T-helper 17 cell (primary cell): Measurements from ENCODE around the gene ANKRD55. TPM values are rescaled to one million over a fixed set of nuclear protein-coding genes. Genes with fewer than 3 reads are reported as not detected.
"Not testable (repeated sequence)": the region's sequence is repeated elsewhere in the genome, so short reads cannot be mapped to it uniquely, and the experiment has no call there.

Source experiments
- ATAC-seq: fragments of 150-1000 bp; cut with Tn5 transposase; 2 replicates; pipeline ENCODE4 v1.10.0; 2021; ENCODE audit warnings: mild to moderate bottlenecking, moderate library complexity
- DNase-seq, 3 donors: peaks; one replicate each; pipeline versions ENCODE4 v3.0.0 to v3.0.0-alpha.2; 2020 to 2021
- H3K9me3 ChIP-seq: one replicate; pipeline ENCODE4 v1.7.0; 2013; ENCODE audit warnings: low read length, mild to moderate bottlenecking; ENCODE audit not compliant: control insufficient read depth, poor library complexity, severe bottlenecking
- H3K27ac Mint-ChIP-seq: one replicate; pipeline ENCODE4 v1.8.0; 2022; ENCODE audit warnings: mild to moderate bottlenecking, moderate library complexity, mixed read lengths
- H3K27me3 Mint-ChIP-seq: one replicate; pipeline ENCODE4 v1.8.0; 2022; ENCODE audit warnings: mixed read lengths
- H3K36me3 Mint-ChIP-seq: one replicate; pipeline ENCODE4 v1.8.0; 2022; ENCODE audit warnings: low read depth, mixed read lengths
- H3K4me1 Mint-ChIP-seq: one replicate; pipeline ENCODE4 v1.8.0; 2022; ENCODE audit warnings: mild to moderate bottlenecking, mixed read lengths
- H3K4me3 Mint-ChIP-seq: one replicate; pipeline ENCODE4 v1.8.0; 2022; ENCODE audit warnings: mild to moderate bottlenecking, moderate library complexity, mixed read lengths
- total RNA-seq, 4 donors: library from RNA in 2 of 4; stranded (reverse) in 2 of 4; gene quantifications; one replicate each; pipeline ENCODE4 v1.2.3 and lab custom pipeline; 2022 to 2026

The ANKRD55 gene
- total RNA-seq, 2 donors from 2014 or later = 2.3 to 3.1 TPM

DNA sequence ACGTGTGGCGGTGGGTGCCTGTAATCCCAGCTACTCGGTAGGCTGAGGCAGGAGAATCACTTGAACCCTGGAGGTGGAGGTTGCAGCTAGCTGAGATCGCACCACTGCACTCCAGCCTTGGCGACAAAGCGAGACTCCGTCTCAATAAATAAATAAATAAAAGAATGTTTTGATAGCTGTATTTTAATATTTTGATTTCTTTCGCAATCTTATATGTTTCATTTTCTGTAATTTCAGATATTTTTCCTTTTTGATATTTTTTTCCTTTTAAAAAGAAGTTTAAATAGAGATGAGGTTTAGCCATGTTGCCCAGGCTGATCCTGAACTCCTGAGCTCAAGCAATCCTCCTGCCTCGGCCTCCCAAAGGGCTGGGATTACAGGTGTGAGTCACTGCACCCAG lies 82.4 kb downstream of the ANKRD55 start:
- H3K27me3 Mint-ChIP-seq, H3K27ac Mint-ChIP-seq, H3K4me3 Mint-ChIP-seq, DNase-seq, ATAC-seq, H3K9me3 ChIP-seq, H3K36me3 Mint-ChIP-seq: not testable (repeated sequence)
- H3K4me1 Mint-ChIP-seq = peaks cover 19% of the 10 kb centered on the region

DNA sequence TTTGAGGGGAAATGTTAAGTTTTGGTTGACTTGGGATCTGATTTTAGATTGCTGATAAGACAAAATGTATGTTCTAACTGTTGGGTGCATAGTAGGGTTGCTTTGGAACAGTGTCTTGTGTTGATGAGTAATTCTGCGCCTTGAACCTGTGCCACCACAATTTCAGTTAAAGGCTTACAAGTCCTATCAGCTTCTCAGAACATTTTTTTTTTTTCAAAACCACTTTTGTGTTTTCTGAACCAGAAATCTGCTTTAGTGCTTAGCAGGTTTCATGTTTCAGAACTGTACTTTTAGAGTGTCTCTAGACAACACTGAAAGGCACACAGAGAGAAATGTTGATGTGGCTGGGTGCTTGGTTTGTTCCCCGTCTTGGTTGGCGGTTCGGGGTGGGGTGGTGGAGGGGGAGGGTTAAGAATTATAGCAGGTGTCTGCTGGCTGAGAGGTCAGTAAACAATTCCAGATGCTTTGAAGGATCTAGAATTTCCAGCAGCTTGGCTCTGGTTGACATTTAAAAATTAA lies 84.6 kb downstream of the ANKRD55 start:
- Mint-ChIP-seq H3K36me3 (no peaks in the 10 kb centered on the region), H3K27me3 (no peaks in the 10 kb centered on the region), H3K4me1 (peaks cover 22% of the 10 kb centered on the region), H3K4me3 (no peak overlapping the region), H3K27ac (peak overlapping the region; percentile 43)
- DNase-seq (no peak), ATAC-seq (peak; percentile 74)
- H3K9me3 ChIP-seq = no peaks in the 10 kb centered on the region

DNA sequence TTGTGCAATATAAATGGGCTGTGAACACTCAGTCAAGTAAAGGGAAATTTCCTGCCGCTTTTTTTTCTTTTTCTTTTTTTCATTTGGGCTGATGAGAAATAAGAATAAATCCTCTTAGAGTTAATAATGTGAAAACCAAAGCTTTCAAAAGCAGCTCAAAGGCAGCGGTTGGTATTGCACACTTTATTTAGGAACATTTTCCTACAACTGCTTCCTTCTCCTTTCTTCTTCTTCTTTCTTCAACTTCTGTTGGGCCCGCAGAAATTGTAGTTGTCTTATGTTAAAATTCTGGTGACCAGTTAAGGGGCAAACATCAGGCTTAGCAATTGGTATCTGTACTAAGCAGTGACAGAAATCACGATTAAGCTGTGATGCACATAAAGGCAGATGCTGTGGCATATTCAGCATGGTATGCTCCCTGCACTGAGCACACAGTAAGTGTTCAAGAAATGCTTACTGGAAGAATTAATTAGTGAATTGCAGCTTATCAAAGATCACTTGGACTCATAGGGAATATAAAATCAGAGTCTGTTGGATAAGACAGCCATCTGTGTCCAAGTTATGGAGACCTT lies 85.4 kb downstream of the ANKRD55 start:
- no peak for ATAC-seq
- no peak for DNase-seq
- Mint-ChIP-seq H3K4me1 (peaks cover 23% of the 10 kb centered on the region), H3K27me3 (no peaks in the 10 kb centered on the region), H3K4me3 (no peak overlapping the region), H3K27ac (peak overlapping the region; percentile 43), H3K36me3 (peaks cover 4% of the 10 kb centered on the region)
- no peaks in the 10 kb centered on the region for H3K9me3 ChIP-seq

DNA sequence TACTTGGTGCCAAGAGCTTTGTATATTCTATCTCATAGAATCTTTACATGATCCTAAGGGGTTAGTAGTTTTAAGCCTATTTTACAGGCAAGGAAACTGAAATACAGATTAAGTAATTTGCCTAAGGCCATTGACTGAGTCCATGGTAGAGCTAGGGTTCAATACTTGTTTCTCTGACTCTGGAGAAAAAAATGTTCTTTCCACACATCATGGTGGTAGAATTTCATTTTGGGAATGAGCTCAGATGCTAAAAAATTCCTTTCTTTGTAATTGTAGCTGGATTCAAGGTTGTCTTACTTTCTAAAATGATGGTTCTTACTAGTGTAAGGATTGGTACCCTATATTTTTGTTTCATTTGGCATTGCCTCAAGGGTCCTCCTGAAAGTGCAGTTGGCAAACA lies 86.0 kb downstream of the ANKRD55 start:
- ATAC-seq = no peak
- H3K9me3 ChIP-seq = no peaks in the 10 kb centered on the region
- Mint-ChIP-seq H3K4me3 (no peak overlapping the region), H3K4me1 (peaks cover 26% of the 10 kb centered on the region), H3K36me3 (peaks cover 4% of the 10 kb centered on the region), H3K27me3 (no peaks in the 10 kb centered on the region), H3K27ac (no peak overlapping the region)
- no peak for DNase-seq

DNA sequence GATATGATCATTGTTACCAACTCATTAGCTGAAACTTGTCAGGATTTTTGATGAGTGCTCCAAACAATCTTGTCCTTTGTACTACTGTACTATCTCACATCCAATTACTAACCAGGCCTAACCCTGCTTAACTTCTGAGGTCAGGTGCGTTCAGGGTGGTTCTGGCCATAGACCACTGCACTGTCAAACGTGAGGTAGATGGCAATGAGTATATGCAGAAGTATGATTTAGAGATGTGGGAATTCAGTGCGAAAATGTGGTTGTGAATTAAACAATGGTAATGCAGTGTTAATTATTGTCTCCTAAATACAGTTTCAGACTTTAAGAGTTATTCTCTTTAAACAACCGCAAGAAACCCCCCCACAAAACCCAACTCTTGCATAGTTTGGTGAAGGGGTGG lies 86.5 kb downstream of the ANKRD55 start:
- H3K27ac Mint-ChIP-seq = no peak overlapping the region
- H3K4me3 Mint-ChIP-seq = no peak overlapping the region
- H3K27me3 Mint-ChIP-seq = no peaks in the 10 kb centered on the region
- H3K36me3 Mint-ChIP-seq = peaks cover 4% of the 10 kb centered on the region
- DNase-seq = no peak
- H3K4me1 Mint-ChIP-seq = peaks cover 26% of the 10 kb centered on the region
- ATAC-seq = no peak
- H3K9me3 ChIP-seq = no peaks in the 10 kb centered on the region

DNA sequence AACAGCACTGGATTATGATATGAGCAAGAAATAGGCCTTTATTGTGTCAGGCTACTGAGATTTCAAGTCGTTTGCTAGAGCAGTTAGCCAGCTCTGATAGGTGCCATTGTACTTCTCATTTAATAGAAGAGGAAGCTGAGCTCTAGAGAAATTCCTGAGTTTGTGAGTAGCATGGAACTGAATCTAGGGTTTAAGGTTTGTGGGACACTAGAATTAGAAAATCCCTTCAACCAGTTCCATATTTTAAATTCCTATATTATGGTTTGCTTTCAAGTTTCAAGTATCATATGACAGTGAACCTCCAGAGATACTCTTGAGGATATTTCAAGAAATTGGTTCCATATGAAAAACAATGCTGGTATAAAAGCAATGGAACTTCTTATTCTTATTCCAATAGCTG lies 87.6 kb downstream of the ANKRD55 start:
- Mint-ChIP-seq H3K27ac (no peak overlapping the region), H3K36me3 (peaks cover 4% of the 10 kb centered on the region), H3K27me3 (no peaks in the 10 kb centered on the region), H3K4me1 (peaks cover 26% of the 10 kb centered on the region), H3K4me3 (no peak overlapping the region)
- no peaks in the 10 kb centered on the region for H3K9me3 ChIP-seq
- DNase-seq (no peak), ATAC-seq (no peak)

DNA sequence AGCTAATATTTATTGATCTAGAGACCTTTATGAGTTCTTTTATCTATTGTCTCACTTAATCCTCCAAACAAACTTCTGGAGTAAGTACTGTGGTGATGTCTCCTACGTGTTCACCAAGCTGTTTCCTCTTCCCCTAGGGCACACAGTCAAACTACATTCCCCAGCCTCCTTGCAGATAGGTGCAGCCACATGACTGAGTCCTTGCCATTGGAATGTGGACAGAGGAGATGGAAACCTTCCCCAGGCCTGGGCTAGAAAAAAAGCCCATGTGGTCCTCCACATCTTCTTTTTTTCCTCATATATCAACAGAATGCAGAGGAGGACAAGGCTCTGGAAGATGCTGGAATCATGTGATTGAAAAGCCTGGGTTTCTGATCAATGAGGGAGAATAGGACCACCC lies 88.0 kb downstream of the ANKRD55 start:
- no peaks in the 10 kb centered on the region for H3K9me3 ChIP-seq
- no peak overlapping the region for H3K4me3 Mint-ChIP-seq
- no peaks in the 10 kb centered on the region for H3K27me3 Mint-ChIP-seq
- H3K27ac Mint-ChIP-seq = no peak overlapping the region
- H3K4me1 Mint-ChIP-seq = peaks cover 26% of the 10 kb centered on the region
- H3K36me3 Mint-ChIP-seq = peaks cover 4% of the 10 kb centered on the region
- ATAC-seq (no peak), DNase-seq (no peak)

DNA sequence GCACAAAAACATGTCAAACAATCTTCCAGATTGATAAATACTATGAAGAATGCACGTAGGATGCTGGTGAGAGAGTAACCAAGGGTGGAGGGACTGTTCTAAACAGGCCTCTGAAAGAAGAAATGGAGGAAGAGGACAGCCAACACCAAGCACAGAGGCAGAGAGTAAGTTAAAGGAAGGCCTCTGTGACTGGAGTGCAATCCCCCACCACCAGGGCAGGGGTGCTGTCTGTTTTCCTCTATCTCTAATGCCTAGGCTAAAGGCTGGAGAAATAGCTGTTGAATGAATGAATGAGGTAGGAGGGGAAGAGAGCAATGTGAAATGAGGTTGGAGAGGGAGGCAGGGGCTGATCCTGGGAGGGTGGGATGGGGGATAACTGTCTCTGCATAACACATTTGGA lies 88.9 kb downstream of the ANKRD55 start:
- Mint-ChIP-seq H3K4me3 (no peak overlapping the region), H3K36me3 (peaks cover 4% of the 10 kb centered on the region), H3K27me3 (no peaks in the 10 kb centered on the region), H3K27ac (no peak overlapping the region), H3K4me1 (peaks cover 26% of the 10 kb centered on the region)
- ATAC-seq = no peak
- H3K9me3 ChIP-seq = no peaks in the 10 kb centered on the region
- no peak for DNase-seq

DNA sequence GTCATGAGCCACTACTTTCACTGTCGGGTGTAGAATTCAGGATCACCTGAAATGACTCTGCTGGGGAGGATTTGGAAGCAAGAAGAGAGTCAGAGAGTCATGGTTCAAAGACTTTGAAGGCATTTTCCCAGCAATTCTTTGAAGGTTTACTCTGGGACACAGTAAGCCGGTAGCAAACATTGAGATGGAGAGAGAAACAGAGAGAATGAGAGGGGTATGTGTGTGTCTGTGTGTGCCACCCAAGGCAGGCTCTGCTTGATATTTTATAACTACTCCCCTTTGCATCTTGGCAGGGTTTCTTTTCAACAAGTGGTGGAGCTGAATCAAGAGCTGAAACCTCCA lies 89.8 kb downstream of the ANKRD55 start:
- DNase-seq = no peak
- H3K27ac Mint-ChIP-seq = no peak overlapping the region
- no peaks in the 10 kb centered on the region for H3K9me3 ChIP-seq
- no peaks in the 10 kb centered on the region for H3K27me3 Mint-ChIP-seq
- H3K4me3 Mint-ChIP-seq = no peak overlapping the region
- peaks cover 28% of the 10 kb centered on the region for H3K4me1 Mint-ChIP-seq
- ATAC-seq = no peak
- peaks cover 4% of the 10 kb centered on the region for H3K36me3 Mint-ChIP-seq

DNA sequence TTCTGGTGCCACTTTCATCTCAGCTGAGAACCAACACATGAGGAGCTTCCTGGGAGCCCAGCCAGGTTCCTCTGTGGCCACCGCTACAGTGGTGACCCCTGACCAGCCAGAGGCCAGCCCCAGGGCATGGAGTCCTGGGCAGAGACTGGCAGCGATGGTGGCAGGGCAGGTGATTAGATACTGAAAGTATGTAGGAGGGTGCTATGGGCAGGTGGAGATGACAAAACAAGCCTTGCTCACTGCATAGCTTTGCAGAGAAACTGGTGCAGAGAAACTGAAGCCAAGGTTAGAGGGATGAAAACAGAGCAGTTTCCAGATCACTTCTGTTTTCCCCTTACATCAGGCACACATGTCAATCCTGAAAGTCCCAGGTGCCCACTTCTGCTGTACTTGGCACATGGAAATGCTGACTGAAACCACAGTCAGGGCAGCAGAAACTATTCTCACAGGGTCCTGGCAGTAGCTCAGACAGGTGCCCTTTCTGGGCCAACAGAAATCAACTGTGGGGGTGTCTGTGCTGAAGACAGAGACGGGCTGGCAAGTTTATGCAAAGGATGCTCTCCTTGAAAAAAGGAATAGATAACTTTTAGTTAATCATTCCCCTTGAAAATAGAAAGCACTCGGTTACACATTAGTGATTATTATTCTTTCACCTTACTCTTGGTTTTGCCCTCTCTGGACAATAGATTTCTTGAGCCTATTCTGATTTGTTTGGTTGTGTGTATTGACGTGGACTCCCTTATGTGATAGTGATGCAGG lies 90.3 kb downstream of the ANKRD55 start:
- ATAC-seq = no peak
- peaks cover 24% of the 10 kb centered on the region for H3K4me1 Mint-ChIP-seq
- peaks cover 4% of the 10 kb centered on the region for H3K36me3 Mint-ChIP-seq
- no peak overlapping the region for H3K27ac Mint-ChIP-seq
- H3K9me3 ChIP-seq = no peaks in the 10 kb centered on the region
- no peak for DNase-seq
- no peaks in the 10 kb centered on the region for H3K27me3 Mint-ChIP-seq
- peak overlapping the region; percentile 46 for H3K4me3 Mint-ChIP-seq

DNA sequence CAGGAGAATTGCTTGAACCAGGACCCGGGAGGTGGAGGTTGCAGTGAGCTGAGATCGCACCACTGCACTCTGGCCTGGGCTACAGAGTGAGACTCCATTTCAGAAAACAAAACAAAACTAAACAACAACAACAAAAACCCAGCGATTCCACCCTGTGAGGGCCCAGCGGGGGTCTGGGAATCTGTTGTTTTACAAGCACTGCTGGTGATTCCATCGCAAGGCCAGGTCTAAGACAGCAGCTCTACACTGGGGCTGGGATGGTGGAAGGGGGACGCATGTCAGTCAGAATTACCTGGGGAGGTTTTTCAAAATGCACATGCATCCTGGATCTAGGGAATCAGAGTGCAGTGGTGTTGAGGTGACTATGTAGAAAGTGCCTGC lies 90.9 kb downstream of the ANKRD55 start:
- H3K27me3 Mint-ChIP-seq = no peaks in the 10 kb centered on the region
- peak overlapping the region; percentile 46 for H3K4me3 Mint-ChIP-seq
- no peak for DNase-seq
- no peaks in the 10 kb centered on the region for H3K9me3 ChIP-seq
- no peak overlapping the region for H3K27ac Mint-ChIP-seq
- no peak for ATAC-seq
- H3K4me1 Mint-ChIP-seq = peaks cover 27% of the 10 kb centered on the region
- H3K36me3 Mint-ChIP-seq = peaks cover 4% of the 10 kb centered on the region

DNA sequence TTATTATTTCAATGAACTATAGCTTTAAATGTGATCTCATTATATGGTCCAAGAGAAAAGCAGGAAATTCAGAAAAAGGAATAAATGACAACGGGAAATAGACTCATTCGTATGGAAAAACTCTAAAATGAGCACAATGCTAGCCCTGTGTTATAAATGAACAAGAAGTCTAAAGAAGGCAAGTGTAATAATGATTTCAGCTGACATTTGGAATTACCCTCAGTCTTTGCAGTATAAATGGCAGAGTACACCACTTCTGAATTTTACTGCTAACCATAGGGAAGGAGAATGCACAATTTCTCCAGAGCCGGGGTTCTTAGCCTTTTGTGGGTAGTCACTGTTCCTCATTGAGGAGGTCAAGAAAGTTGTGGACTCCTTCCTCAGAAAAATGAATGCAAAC lies 93.1 kb downstream of the ANKRD55 start:
- no peak for DNase-seq
- peaks cover 5% of the 10 kb centered on the region for H3K36me3 Mint-ChIP-seq
- peaks cover 24% of the 10 kb centered on the region for H3K4me1 Mint-ChIP-seq
- no peaks in the 10 kb centered on the region for H3K9me3 ChIP-seq
- H3K27ac Mint-ChIP-seq = no peak overlapping the region
- no peaks in the 10 kb centered on the region for H3K27me3 Mint-ChIP-seq
- no peak for ATAC-seq
- H3K4me3 Mint-ChIP-seq = no peak overlapping the region

DNA sequence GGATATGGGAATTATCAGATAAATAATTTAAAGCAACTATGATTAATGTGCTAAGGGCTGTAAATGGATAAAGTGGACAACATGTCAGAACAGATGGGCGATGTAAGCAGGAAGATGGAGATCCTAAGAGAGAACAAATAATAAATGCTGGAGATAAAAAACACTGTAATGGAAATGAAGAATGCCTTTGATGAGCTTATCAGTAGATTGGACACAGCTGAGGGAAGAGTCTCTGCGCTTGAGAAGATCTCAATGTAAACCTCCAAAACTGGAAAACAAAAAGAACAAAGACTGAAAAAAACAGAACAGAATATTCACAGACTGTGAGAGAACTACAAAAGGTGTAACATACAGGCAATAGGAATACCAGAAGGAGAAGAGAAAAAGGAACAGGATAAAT lies 102.5 kb downstream of the ANKRD55 start:
- peaks cover 3% of the 10 kb centered on the region for H3K9me3 ChIP-seq
- H3K36me3 Mint-ChIP-seq = no peaks in the 10 kb centered on the region
- DNase-seq (no peak), ATAC-seq (no peak)
- H3K4me3 Mint-ChIP-seq = no peak overlapping the region
- no peaks in the 10 kb centered on the region for H3K27me3 Mint-ChIP-seq
- peaks cover 23% of the 10 kb centered on the region for H3K4me1 Mint-ChIP-seq
- no peak overlapping the region for H3K27ac Mint-ChIP-seq

DNA sequence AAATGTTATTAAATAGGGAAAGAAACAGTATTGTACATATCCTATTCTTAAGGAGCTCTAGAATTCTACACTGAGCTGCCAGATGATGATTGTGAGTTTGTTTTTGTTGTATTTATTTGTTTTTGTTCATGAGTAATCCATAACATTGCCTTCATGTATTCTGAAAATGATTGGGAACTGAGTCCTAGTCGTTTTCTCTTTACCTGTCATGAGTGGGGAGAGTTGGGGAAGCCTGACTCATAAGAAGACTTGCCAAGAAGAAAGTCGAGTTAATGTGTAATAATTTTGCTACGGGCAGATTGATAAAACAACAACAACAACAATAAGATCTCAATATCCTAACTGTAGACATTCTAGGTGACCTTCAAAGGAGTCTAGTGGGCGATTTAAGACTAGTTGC lies 103.8 kb downstream of the ANKRD55 start:
- H3K9me3 ChIP-seq = peaks cover 3% of the 10 kb centered on the region
- Mint-ChIP-seq H3K36me3 (no peaks in the 10 kb centered on the region), H3K4me1 (peaks cover 23% of the 10 kb centered on the region), H3K4me3 (no peak overlapping the region), H3K27me3 (no peaks in the 10 kb centered on the region), H3K27ac (no peak overlapping the region)
- DNase-seq = no peak
- ATAC-seq = no peak
